D721Med (cell line): ENCODE data around the gene TPX2.

Experiments
- DNase-seq: peaks from one replicate; pipeline ENCODE4 v3.0.0; 2011; ENCODE audit warnings: low spot score; ENCODE audit not compliant: insufficient read length
- FAIRE-seq: peaks from 2 replicates; lab custom pipeline; 2011; peaks lifted over from hg19 to GRCh38; lab: Jason Lieb, UNC
- TF ChIP-seq, protein P1 (sequence below): IDR thresholded peaks from 2 replicates; pipeline ENCODE4 v1.5.1; 2012; ENCODE audit warnings: mild to moderate bottlenecking, control low read depth; ENCODE audit not compliant: insufficient read depth; ENCODE audit errors: missing control alignments

Gene TPX2

DNA sequence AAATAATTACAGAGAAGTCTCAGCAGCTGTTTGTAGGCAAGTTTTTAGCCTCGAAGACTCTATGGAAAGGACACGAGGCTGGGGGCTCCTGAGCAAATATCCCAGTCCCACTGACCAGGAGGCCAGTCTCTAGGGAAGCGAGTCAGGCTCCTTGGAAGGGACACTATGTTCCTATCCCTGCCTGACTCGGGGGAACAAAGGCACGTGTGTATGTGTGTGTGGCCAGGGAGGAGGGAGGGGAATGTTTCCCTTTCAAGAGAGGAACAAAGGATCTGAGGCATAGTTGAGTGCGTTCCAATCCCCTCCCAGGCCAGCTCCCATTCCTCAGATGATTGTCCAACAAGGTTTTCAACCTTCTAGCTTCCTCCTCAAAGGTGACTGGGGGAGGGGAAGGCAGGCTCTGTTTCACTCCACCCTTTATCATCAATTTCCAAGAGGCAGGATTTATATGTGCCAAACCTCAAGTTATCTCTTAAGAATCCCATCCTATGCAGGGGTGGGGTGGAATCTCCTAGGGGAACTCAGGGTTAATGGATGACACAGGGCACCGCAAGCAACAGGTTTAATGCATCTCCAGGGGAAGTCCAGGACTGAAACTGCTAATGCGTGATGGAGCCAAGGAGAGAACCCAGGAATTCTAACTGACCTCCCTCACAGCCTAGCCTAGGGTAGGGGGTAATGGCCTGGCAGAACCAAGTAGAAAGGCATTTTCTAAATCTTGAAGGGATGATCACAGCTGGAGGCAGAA lies 26.4 kb upstream of the TPX2 start:
- TF ChIP-seq, protein P1, sequence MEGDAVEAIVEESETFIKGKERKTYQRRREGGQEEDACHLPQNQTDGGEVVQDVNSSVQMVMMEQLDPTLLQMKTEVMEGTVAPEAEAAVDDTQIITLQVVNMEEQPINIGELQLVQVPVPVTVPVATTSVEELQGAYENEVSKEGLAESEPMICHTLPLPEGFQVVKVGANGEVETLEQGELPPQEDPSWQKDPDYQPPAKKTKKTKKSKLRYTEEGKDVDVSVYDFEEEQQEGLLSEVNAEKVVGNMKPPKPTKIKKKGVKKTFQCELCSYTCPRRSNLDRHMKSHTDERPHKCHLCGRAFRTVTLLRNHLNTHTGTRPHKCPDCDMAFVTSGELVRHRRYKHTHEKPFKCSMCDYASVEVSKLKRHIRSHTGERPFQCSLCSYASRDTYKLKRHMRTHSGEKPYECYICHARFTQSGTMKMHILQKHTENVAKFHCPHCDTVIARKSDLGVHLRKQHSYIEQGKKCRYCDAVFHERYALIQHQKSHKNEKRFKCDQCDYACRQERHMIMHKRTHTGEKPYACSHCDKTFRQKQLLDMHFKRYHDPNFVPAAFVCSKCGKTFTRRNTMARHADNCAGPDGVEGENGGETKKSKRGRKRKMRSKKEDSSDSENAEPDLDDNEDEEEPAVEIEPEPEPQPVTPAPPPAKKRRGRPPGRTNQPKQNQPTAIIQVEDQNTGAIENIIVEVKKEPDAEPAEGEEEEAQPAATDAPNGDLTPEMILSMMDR: no peak
- FAIRE-seq: no peak
- DNase-seq: no peak

GRCh38 chr20:31713312-31714273 lies 25.5 kb upstream of the TPX2 start:
- no peak for FAIRE-seq
- TF ChIP-seq, protein P1: no peak
- no peak for DNase-seq

GRCh38 chr20:31715766-31716165 lies 23.3 kb upstream of the TPX2 start:
- TF ChIP-seq, protein P1: no peak
- no peak for DNase-seq
- no peak for FAIRE-seq

GRCh38 chr20:31716351-31716750 lies 22.7 kb upstream of the TPX2 start:
- FAIRE-seq (no peak), DNase-seq (no peak)
- TF ChIP-seq, protein P1: no peak

DNA sequence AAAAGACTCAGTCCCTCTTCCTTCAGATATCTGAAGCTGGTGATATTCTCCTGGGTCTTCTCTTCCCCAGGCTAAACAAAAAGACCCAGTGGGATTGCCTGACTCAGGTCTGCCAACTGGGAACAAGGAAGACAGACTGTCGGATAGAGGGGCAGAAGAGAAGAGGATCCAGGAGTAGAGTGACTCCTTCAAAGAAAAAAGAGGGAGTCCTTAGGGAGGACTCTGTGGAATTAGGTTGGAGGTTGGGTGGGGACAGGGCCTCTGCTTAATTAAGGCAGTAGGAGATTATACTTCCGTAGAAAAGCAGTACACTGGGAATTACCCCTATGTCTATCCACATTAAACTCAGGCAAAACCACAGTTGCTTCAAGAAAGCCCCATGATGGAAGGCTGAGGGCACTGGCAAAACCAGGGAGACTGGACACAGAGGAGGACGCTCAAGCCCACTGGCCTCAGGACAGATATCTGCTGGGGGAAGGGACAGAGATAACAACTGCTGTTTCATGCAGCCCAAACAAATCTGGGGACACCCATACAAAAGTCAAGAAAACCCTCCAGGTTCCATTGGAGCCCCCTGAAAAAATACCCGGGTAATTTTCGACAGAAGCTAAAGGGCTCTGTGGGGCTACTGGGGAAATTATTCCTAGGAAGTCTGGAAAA lies 22.1 kb upstream of the TPX2 start:
- FAIRE-seq: no peak

DNA sequence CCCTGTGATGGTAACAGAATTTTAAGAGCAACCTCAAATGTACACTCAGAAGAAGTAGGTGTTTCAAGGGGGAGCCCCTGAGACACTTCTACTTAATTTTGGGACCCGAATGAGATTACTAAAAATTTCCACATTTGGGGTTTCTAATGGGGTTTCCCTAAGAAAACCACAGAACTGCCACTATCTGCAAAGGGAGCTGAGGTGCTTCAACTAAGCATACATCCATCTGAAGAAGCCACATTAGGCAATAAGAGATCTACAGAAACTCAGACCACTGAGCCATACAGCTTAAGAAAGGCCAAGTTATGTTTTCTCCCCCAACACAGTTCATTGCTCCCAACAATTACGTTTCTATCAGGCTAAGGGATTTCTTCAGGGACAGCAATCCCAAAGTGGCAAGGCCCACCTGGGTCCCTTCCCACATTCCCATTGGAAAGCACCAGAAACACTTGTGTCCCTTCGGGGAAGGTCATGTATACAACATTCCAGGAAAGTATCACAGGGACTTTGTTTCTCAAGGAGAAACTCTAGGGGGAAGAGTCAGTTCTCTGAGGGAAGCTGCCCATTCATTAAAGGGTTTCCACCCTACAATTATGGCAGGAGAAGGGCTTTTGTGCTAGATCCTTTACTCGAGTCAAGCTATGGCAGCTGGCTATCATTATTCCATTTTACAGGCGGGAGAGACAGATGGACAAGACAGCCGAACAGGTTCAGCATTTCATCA lies 21.4 kb upstream of the TPX2 start:
- FAIRE-seq (no peak), DNase-seq (no peak)
- TF ChIP-seq, protein P1: no peak

More for the DNA sequence above, 22.1 kb upstream of the TPX2 start:
- no peak for DNase-seq
- TF ChIP-seq, protein P1: no peak
